Cardiac fibroblast (primary cell): ENCODE results near the gene ATP9B.
A peak's percentile ranks its signal among the peaks of the same experiment; 100 is the strongest.

ENCODE experiments used
- DNase-seq, 2 donors: peaks; one replicate each; pipeline versions ENCODE4 v3.0.0 to v3.0.0-alpha.2; 2010; ENCODE audit warnings: low read depth in 2 of 2
- H3K4me3 ChIP-seq, 2 donors: replicated peaks in 1 of 2; 1 replicate in 1 of 2; 2 replicates in 1 of 2; pipeline ENCODE4 v1.5.1; 2011; ENCODE audit warnings: low read depth in 2 of 2, low read length in 2 of 2, mild to moderate bottlenecking in 2 of 2, moderate library complexity in 1 of 2
- CTCF ChIP-seq: IDR thresholded peaks from one replicate; pipeline ENCODE4 v1.5.1; 2011; ENCODE audit warnings: low read depth, mild to moderate bottlenecking, low read length, inconsistent platforms

The ATP9B gene

GRCh38 chr18:79361766-79362522 is 292.8 kb downstream of the ATP9B start:
- no peak overlapping the region for H3K4me3 ChIP-seq
- TF ChIP-seq CTCF = no peak
- DNase-seq = peak in 1 of 2 donors; percentile 83

- no peak for DNase-seq
- no peak overlapping the region for H3K4me3 ChIP-seq
- TF ChIP-seq CTCF = no peak
These were observed 296.5 kb downstream of the ATP9B start for GRCh38 chr18:79365701-79366100.

GRCh38 chr18:79366177-79367094 is 297.2 kb downstream of the ATP9B start:
- TF ChIP-seq CTCF = no peak
- no peak overlapping the region for H3K4me3 ChIP-seq
- DNase-seq = peak in 1 of 2 donors; percentile 21

GRCh38 chr18:79367480-79367879 is 298.3 kb downstream of the ATP9B start:
- DNase-seq = no peak
- no peak overlapping the region for H3K4me3 ChIP-seq
- TF ChIP-seq CTCF = no peak

- no peak overlapping the region for H3K4me3 ChIP-seq
- no peak for TF ChIP-seq CTCF
- DNase-seq = peak in 1 of 2 donors; percentile 29
These were observed 298.8 kb downstream of the ATP9B start for GRCh38 chr18:79367989-79368388.

GRCh38 chr18:79368681-79369080 is 299.5 kb downstream of the ATP9B start:
- H3K4me3 ChIP-seq = no peak overlapping the region
- no peak for TF ChIP-seq CTCF
- DNase-seq = no peak
